Testis (tissue), 5 donors: ENCODE measurements around the gene GLS2. TPM values are rescaled to one million over a fixed set of nuclear protein-coding genes. Genes with fewer than 3 reads are reported as not detected.

Experiments
- DNase-seq: peaks from one replicate; pipeline ENCODE4 v3.0.0-alpha.2; 2019
- H3K27ac ChIP-seq, 2 donors: fragments of 200-600 bp; sonication (generic); one replicate each; pipeline ENCODE4 v1.5.1; 2019
- H3K27me3 ChIP-seq: fragments of 200-600 bp; sonication (generic); one replicate; pipeline ENCODE4 v1.5.1; 2019
- H3K36me3 ChIP-seq: fragments of 200-600 bp; sonication (generic); one replicate; pipeline ENCODE4 v1.5.1; 2017; ENCODE audit warnings: low read depth; ENCODE audit errors: missing control alignments
- H3K4me1 ChIP-seq: fragments of 200-600 bp; sonication (generic); one replicate; pipeline ENCODE4 v1.5.1; 2019
- H3K4me3 ChIP-seq, 2 donors: fragments of 200-600 bp; sonication (generic); one replicate each; pipeline ENCODE4 v1.5.1; 2017 to 2019
- H3K9me3 ChIP-seq: fragments of 200-600 bp; sonication (generic); one replicate; pipeline ENCODE4 v1.5.1; 2017
- CTCF ChIP-seq, 3 experiments: fragments of 450-650 bp in 2 of 3; fragments of 200-600 bp in 1 of 3; sonication (generic) in 1 of 3; IDR thresholded peaks; one replicate each; pipeline ENCODE4 v1.5.1; 2016 to 2019; ENCODE audit warnings: antibody characterized with exemption in 3 of 3, mild to moderate bottlenecking in 2 of 3, moderate library complexity in 1 of 3
- POLR2A ChIP-seq: fragments of 450-650 bp; IDR thresholded peaks from one replicate; pipeline ENCODE4 v1.6.1; 2017; ENCODE audit warnings: antibody characterized with exemption, mild to moderate bottlenecking, moderate library complexity
- WGBS, 2 donors: methylation state at CpG; one replicate each; pipeline ENCODE4 v1.1.5; 2018; 5-methylcytosine and 5-hydroxymethylcytosine counted together
- intact Hi-C: fragments of 100-400 bp; cut with DNase I; formaldehyde crosslinking; loops from one replicate; pipeline ENCODE4 v1.15.1; 2023; ENCODE audit warnings: low total_unique reads
- long read RNA-seq, 2 donors: transcript quantifications; one replicate each; lab custom pipeline, GENCODE V29; 2026
- polyA plus RNA-seq: library from polyadenylated mRNA; stranded (reverse); fragments of 350-450 nt; fragmentation: Illumina TruSeq; extraction: RNeasy Lipid Tissue Mini Kit (QIAGEN cat#74804); gene quantifications from one replicate; pipeline ENCODE4 v1.2.3, GENCODE V29; 2014; ENCODE audit warnings: low read depth, low replicate concordance; ENCODE audit not compliant: insufficient read depth
- total RNA-seq, 2 donors: library from RNA; depleted of rRNA; stranded (reverse); fragments of >200 nt; gene quantifications; one replicate each; pipeline ENCODE4 v1.2.3, GENCODE V29; 2016

The GLS2 gene
- total RNA-seq: 1 to 10 TPM; 3.8 to 4.7 TPM
- 2.2 TPM for polyA plus RNA-seq
- long read RNA-seq, donor 1: 0 reads
- long read RNA-seq, donor 2: 0 reads

GRCh38 chr12:56488041-56488955 is at the start of gene GLS2:
Gene GLS2, minus strand, starts transcription at chr12:56488161. Its CDS starts 43 bp downstream, at chr12:56488118.
- peak; percentile 90 for DNase-seq
- no peaks in the 10 kb centered on the region for H3K27me3 ChIP-seq
- H3K4me3 ChIP-seq: peak within 1 kb of the TSS; percentile 53 to 69
- no peak within 1 kb of the TSS for H3K27ac ChIP-seq
- 9 to 10% methylated on average over 51 to 58 of the region's 59 CpGs for WGBS, 2 donors
- no peak for TF ChIP-seq POLR2A
- no peak for TF ChIP-seq CTCF (IDR thresholded peaks at IDR 0.05)
- H3K9me3 ChIP-seq: no peaks in the 10 kb centered on the region
- intact Hi-C loops: no loop called here
- H3K36me3 ChIP-seq: no peaks in the 10 kb centered on the region
- H3K4me1 ChIP-seq: no peaks in the 10 kb centered on the region

GRCh38 chr12:56537546-56537945 is 49.6 kb upstream of the GLS2 start:
- intact Hi-C loops: no loop called here
- Histone ChIP-seq H3K9me3 (no peaks in the 10 kb centered on the region), H3K4me3 (no peak overlapping the region), H3K36me3 (no peaks in the 10 kb centered on the region), H3K27me3 (no peaks in the 10 kb centered on the region), H3K27ac (no peak overlapping the region), H3K4me1 (no peaks in the 10 kb centered on the region)
- no peak for TF ChIP-seq POLR2A
- TF ChIP-seq CTCF (IDR thresholded peaks at IDR 0.05): no peak
- DNase-seq: no peak

- Histone ChIP-seq H3K4me3 (no peak overlapping the region), H3K36me3 (no peaks in the 10 kb centered on the region), H3K27ac (no peak overlapping the region), H3K4me1 (no peaks in the 10 kb centered on the region), H3K9me3 (no peaks in the 10 kb centered on the region), H3K27me3 (no peaks in the 10 kb centered on the region)
- TF ChIP-seq CTCF (IDR thresholded peaks at IDR 0.05) (no peak), POLR2A (no peak)
- no peak for DNase-seq
- 82 to 87% methylated on average over 7 of the region's 7 CpGs for WGBS, 2 donors
- intact Hi-C loops: no loop called here
These were observed 42.6 kb upstream of the GLS2 start for GRCh38 chr12:56530390-56531055.

GRCh38 chr12:56529656-56530055 is 41.7 kb upstream of the GLS2 start:
- H3K4me1 ChIP-seq: no peaks in the 10 kb centered on the region
- DNase-seq: no peak
- no peak overlapping the region for H3K27ac ChIP-seq
- intact Hi-C loops: no loop called here
- H3K27me3 ChIP-seq: no peaks in the 10 kb centered on the region
- no peaks in the 10 kb centered on the region for H3K36me3 ChIP-seq
- H3K9me3 ChIP-seq: no peaks in the 10 kb centered on the region
- no peak for TF ChIP-seq POLR2A
- no peak for TF ChIP-seq CTCF (IDR thresholded peaks at IDR 0.05)
- H3K4me3 ChIP-seq: no peak overlapping the region
- WGBS, 2 donors: 93 to 94% methylated on average over 4 of the region's 4 CpGs
